CD4-positive, alpha-beta T cell treated with Interleukin-6 for 4 hours (primary cell): ENCODE data around the gene RHEBL1.
A peak's percentile ranks its signal among the peaks of the same experiment; 100 is the strongest.
"Not testable (repeated sequence)": the region's sequence is repeated elsewhere in the genome, so short reads cannot be mapped to it uniquely, and the experiment has no call there.

Experiments
- DNase-seq: peaks from one replicate; pipeline ENCODE4 v3.0.0-alpha.2; 2020; ENCODE audit warnings: mixed read lengths

Gene RHEBL1

GRCh38 chr12:49088932-49089330 lies 19.2 kb upstream of the RHEBL1 start:
- DNase-seq, result no peak

- peak; percentile 84 for DNase-seq
Measured at GRCh38 chr12:49088150-49088931, 18.6 kb upstream of the RHEBL1 start.

GRCh38 chr12:49086116-49086515 lies 16.3 kb upstream of the RHEBL1 start:
- no peak for DNase-seq

GRCh38 chr12:49084438-49084837 lies 14.7 kb upstream of the RHEBL1 start:
- no peak for DNase-seq

- no peak for DNase-seq
Measured at GRCh38 chr12:49079793-49080192, 10.0 kb upstream of the RHEBL1 start.

- DNase-seq, result no peak
Measured at GRCh38 chr12:49070971-49071370, 1.2 kb upstream of the RHEBL1 start.

- DNase-seq, result no peak
Measured at GRCh38 chr12:49068879-49069506, 786 bp downstream of the RHEBL1 start.

GRCh38 chr12:49066120-49066519 lies 3.7 kb downstream of the RHEBL1 start:
- no peak for DNase-seq

GRCh38 chr12:49064767-49065152 lies 5.0 kb downstream of the RHEBL1 start:
- no peak for DNase-seq

GRCh38 chr12:49061916-49062315 lies 7.9 kb downstream of the RHEBL1 start:
- not testable (repeated sequence) for DNase-seq

GRCh38 chr12:49061157-49061650 lies 8.6 kb downstream of the RHEBL1 start:
- DNase-seq, result no peak

GRCh38 chr12:49060237-49061156 lies 9.3 kb downstream of the RHEBL1 start, which contains the start of gene KMT2D:
TSS of gene KMT2D (minus strand) at chr12:49060794. CDS start at chr12:49055324, 5,470 bp downstream.
- peak; percentile 91 for DNase-seq

GRCh38 chr12:49059299-49060171 lies 10.2 kb downstream of the RHEBL1 start:
- peak; percentile 29 for DNase-seq

- DNase-seq, result no peak
Measured at GRCh38 chr12:49059045-49059298, 10.8 kb downstream of the RHEBL1 start.

GRCh38 chr12:49058366-49059044 lies 11.3 kb downstream of the RHEBL1 start:
- DNase-seq, result no peak

- no peak for DNase-seq
Measured at GRCh38 chr12:49057888-49058287, 11.9 kb downstream of the RHEBL1 start.

- DNase-seq, result peak; percentile 66
Measured at GRCh38 chr12:49055978-49056754, 13.6 kb downstream of the RHEBL1 start.

GRCh38 chr12:49055092-49055491 lies 14.7 kb downstream of the RHEBL1 start:
- no peak for DNase-seq

GRCh38 chr12:49054524-49054923 lies 15.3 kb downstream of the RHEBL1 start:
- DNase-seq, result no peak

- DNase-seq, result no peak
Measured at GRCh38 chr12:49054096-49054495, 15.7 kb downstream of the RHEBL1 start.
